Activated CD8-positive, alpha-beta memory T cell treated with anti-CD3 and anti-CD28 coated beads, Interleukin-2, amount 50 U/mL, for 4 hours (primary cell): ENCODE measurements around the gene PKMYT1.

Experiments
- DNase-seq: peaks from one replicate; pipeline ENCODE4 v3.0.0-alpha.2; 2020

PKMYT1 gene

GRCh38 chr16:2980227-2981176 lies at the start of gene PKMYT1:
Gene PKMYT1, minus strand, starts transcription at chr16:2980446. Its CDS starts 789 bp downstream, at chr16:2979657.
- peak; percentile 95 for DNase-seq

DNA sequence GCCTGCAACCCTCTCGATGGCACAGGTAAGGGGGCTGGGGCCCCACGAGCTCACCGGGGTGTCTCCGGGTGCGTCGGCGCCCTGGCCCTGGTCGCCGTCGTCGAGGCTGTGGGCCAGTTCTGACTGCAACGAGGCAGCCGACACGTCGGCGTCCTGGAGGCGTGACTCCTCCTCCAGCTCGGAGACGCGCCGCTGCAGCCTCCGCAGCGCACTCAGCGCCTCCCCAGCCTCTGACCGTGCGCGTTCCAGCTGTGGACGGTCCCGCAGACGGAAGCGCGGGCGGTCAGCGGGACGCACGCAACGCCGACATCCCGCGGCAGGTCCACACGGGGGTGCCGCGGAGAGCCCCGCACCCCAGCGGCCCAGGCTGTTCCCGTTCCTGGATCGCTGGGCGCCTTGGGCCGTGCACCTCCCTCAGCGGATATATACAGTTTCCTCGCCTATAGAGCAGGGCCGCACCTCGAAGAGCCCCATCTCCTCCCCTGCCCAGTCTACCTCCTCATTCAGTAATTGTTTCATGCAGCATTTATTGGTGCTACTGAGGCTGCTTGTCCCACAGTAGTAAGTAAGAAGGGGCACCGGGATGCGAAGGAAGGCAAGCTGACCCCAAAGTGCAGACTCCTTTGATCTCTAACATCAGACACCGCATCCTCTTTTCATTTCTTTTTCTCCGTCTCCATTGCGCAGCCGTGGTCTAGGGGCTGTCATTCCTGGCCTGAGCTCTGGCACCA lies 49.4 kb upstream of the PKMYT1 start:
- peak; percentile 50 for DNase-seq

GRCh38 chr16:3028716-3029319 lies 48.6 kb upstream of the PKMYT1 start:
- DNase-seq = no peak

- peak; percentile 89 for DNase-seq
Observed at GRCh38 chr16:3027983-3028715, 47.9 kb upstream of the PKMYT1 start.

DNA sequence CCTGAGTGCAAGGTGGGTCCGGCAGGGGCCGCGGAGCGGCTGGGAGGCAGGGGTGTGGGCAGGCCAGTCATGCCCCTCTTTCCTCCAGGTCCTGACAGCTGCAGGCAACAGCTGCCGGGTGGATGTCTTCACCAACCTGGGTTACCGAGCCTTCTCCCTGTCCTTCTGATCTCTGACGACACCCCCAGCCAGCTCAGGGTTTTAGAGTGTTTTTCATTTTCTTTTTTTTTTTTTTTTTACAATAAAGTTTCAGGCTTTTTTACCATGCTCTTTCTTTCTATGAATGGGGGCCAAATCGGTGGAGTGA lies 47.2 kb upstream of the PKMYT1 start:
- no peak for DNase-seq

DNA sequence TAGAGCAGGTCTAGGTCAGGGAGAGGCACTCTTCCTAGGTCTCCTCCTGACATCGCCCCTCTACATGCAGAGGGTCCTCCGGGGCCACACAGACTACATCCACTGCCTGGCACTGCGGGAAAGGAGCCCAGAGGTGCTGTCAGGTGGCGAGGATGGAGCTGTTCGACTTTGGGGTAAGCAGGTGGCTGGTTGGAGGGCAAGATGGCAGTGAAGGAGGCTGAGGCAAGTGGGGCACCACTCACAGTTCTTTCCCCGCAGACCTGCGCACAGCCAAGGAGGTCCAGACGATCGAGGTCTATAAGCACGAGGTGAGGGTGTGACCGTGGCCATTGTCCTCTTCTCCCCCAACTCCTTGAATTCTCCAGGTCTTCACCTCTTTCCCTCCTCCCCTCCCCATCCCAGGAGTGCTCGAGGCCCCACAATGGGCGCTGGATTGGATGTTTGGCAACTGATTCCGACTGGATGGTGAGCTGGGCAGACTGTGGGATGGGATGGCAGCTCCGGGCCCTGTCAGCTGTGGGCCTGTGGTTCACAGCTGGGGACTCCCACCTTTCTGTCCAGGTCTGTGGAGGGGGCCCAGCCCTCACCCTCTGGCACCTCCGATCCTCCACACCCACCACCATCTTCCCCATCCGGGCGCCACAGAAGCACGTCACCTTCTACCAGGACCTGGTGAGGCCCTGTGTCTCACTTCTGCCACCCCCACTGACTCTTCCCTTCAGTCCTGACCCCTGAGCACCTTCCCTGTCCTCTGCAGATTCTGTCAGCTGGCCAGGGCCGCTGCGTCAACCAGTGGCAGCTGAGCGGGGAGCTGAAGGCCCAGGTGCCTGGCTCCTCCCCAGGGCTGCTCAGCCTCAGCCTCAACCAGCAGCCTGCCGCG lies 46.6 kb upstream of the PKMYT1 start:
- DNase-seq = no peak

DNA sequence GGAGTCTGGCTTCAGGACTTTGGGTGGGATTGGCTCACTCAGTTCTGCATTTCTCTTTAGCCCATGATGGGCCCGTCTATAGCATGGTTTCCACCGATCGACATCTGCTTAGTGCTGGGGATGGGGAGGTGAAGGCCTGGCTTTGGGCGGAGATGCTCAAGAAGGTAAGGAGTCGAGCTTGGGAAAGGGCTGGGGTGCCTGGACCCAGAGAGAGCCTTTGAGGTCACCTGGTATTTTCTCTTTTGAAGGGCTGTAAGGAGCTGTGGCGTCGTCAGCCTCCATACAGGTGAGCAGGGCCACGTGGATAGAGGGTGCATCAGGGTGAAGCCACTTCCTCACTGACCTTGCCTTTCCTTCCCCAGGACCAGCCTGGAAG lies 45.7 kb upstream of the PKMYT1 start:
- no peak for DNase-seq

DNA sequence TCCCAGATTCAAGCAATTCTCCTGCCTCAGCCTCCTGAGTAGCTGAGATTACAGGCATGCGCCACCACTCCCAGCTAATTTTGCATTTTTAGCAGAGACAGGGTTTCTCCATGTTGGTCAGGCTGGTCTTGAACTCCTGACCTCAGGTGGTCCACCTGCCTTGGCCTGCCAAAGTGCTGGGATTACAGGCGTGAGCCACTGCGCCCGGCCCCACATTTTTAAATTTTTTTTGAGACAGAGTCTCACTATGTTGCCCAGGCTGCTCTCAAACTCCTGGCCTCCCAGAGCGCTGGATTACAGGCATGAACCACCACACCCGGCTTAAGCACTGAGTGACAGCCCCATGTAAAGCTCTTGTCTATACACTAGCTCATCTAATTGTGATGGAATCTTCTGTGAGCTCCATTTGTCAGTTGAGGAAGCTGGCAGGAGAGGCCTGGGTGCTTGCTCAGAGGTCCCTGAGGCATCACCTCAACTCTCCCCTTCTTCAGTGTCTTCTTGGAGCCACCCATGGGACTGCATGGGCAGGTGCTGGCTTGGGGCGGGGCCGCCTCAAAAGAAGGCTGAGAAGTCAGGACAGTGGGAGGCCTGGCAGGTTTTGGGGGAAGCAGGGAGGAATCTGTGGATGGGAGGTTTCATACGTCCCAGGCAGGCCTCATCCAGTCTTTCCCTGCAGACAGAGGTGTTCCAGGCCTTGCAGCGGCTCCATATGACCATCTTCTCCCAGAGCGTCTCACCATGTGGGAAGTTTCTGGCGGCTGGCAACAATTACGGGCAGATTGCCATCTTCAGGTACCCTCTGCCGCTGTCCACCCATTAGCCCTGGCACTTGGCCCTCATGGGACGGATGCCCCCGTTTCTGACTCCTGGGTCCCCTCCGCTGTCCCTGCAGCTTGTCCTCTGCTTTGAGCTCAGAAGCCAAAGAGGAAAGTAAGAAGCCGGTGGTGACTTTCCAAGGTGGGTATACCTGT lies 45.1 kb upstream of the PKMYT1 start:
- DNase-seq = no peak

DNA sequence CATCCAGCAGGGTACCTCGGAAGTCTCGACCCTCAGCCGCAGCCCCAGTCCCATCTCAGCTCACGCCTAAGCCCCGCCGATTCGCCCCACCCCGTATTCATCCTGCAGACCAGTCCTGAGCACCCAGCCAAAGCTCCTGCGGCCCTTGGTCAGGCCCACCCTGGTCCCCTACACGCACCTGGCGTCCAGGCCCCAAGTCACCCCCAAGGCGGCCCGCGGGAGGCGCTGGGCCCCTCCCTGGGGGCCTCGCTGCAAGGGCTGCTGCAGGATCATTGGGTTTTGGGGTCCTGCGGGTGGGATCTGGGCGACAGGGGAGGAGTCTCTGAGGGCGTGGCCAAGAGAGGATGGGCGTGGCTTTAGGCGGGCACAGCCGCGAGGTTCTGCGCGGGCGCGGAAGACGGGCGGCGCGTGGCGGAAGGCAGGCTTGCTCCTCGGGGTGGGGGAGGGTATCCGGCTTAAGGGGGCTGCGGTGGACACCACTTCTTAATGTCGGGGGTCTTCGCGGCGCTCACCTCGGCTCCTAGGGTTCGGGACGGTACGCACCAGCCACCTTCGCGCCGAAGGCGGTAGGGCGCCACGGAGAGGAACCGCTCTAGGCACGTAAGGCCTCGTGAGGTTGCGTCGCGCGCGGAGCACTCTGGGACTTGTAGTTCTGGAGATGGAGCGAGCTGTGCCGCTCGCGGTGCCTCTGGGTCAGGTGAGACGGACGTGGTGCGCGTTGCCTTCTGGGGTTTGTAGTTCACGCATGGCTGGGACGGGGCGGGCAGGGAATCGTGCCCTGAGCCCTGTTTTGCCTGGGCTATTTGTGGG lies 43.6 kb upstream of the PKMYT1 start, which contains the start of the genes HCFC1R1 and THOC6:
TSS of gene HCFC1R1 (minus strand) at position 274 of the 810 bp plus-strand sequence. CDS start at position 273, 1 bp downstream.
TSS of gene THOC6 (plus strand) at position 367 of the 810 bp plus-strand sequence. CDS start at position 659, 292 bp downstream.
- DNase-seq = peak; percentile 96

DNA sequence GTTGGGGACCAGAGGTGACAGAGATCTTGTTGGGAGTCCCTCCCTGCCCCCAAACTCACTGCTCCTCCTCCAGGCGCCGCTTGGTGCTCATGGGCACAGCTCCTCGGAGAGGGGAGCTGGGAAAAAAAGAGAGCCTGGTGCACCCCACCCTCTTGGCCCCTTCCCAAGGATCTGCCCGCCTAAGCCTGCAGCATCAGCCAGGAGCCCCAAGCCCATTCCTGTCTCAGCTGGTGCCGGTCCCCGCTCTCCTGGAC lies 43.1 kb upstream of the PKMYT1 start:
- DNase-seq = no peak

GRCh38 chr16:3022684-3023414 lies 42.6 kb upstream of the PKMYT1 start:
- no peak for DNase-seq

DNA sequence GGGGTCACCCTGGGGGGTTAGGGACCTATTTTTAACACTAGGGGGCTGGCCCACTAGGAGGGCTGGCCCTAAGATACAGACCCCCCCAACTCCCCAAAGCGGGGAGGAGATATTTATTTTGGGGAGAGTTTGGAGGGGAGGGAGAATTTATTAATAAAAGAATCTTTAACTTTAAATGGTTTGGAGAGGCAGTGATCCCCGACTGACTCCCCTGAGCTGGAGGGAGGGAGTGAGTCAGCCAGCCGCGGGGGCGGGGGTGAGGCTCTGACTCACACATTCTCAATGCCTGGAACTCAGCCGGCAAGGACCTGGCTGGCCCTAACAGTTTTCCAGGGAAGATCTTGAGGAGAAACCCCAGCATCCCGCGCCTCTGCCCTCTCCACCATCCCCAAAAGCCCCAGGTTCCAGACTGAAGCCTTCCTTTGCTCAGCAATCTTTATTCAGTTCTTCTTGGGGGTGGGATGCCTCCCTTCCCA lies 42.0 kb upstream of the PKMYT1 start:
- peak; percentile 92 for DNase-seq

- peak; percentile 90 for DNase-seq
Observed at GRCh38 chr16:3021449-3022207, 41.4 kb upstream of the PKMYT1 start.

- DNase-seq = peak; percentile 79
Observed at GRCh38 chr16:3020604-3021448, 40.6 kb upstream of the PKMYT1 start.

- peak; percentile 66 for DNase-seq
Observed at GRCh38 chr16:3020247-3020603, 40.0 kb upstream of the PKMYT1 start, which contains the start of gene TNFRSF12A. Gene TNFRSF12A, plus strand, starts transcription at chr16:3020368. Its CDS starts 30 bp downstream, at chr16:3020398.

DNA sequence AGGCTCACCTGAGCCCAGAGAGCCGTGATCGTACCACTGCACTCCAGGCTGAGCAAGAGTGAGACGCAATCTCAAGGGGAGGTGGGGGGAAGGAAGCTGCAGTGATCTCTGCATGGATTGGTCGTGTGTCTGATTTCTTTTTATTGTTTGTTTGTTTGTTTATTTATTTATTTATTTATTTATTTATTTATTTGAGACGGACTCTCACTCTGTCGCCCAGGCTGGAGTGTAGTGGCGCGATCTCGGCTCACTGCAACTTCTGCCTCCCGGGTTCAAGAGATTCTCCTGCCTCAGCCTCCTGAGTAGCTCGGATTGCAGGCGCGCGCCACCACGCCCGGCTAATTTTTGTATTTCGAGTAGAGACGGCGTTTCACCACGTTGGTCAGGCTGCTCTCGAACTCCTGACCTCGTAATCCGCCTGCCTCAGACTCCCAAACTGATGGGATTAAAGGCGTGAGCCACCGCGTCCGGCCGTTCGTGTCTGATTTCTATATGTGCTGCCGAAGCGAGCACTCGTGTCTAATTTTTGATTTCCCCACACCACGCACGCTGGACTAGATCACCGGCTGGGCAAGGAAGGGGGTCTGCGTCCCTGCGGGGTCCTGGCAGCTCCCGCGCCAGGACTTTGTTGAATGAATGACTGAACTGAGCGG lies 39.5 kb upstream of the PKMYT1 start:
- DNase-seq = no peak
